Measurements from ENCODE around the gene HPSE2.
"Not testable (repeated sequence)": the region's sequence is repeated elsewhere in the genome, so short reads cannot be mapped to it uniquely, and the experiment has no call there.

Gene HPSE2

DNA sequence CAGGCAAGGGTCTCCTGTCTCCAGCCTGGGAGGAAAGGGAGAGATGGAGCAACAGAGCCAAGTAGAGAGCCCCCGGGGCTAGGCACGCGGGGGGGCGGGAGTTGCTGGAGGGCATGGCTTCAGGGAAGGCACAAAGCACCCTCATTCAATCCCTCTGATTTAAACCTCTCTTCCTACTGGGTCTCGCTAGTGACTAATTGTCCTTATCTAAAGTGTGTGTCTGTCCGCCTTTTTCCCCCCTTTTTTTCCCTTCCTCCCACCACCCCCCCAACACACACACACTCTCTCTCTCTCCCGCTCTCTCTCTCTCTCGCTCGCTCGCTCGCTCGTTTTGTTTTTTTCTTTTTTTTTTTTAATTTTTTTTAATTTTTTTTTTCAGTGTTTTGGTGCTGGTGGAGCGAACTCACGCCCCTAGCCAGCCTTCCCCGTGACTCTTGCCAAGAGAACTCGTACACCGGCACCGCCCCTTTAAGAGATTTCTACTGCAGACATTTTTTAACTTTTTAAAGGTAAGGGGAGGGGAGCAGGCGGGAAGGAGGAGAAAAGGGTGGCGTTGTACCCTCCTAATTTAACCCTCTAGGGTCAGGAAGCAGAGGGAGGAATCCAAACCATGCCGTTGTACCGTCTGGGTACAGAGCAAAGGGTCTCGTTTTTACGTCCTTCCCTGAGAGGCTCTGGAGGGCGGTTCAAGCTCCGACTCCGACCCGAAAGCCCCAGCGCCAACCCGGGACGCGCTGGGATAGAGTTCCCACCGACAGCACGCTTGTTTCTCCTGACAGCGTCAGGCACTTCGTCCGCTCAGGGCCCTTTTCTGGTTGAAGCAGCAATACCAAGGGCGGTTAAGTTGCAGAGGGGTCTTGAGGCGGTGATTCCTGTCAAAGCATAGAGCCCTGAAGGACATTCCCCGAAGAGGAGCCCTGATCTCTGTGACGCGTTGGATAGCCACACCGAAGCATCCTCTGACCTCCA is at the start of gene HPSE2:
Gene HPSE2 (minus strand): TSS at position 195 of the 969 bp plus-strand sequence.
- no peak for DNase-seq

DNA sequence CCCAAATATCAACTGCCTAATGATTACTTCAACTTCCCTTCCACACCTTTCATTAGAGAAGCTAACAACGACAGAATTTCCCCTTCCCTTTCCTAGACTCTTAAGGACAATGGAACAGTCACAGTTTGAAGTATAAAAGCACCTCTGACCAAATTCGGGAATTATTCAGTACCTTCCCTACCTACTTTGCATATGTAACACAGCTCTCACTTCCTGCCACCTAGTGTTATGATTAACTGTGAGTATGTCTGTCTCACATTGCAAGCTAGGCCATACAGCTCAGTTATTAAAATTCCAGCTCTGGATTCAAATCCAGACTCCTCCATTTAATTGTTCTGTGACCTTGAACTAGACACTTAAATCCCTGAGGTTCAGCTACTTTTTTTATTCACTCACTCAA is 44.8 kb upstream of the HPSE2 start:
- no peak for DNase-seq

- no peak for DNase-seq
These were observed 44.0 kb upstream of the HPSE2 start for GRCh38 chr10:99279626-99280111.

GRCh38 chr10:99276848-99277486 is 41.3 kb upstream of the HPSE2 start:
- no peak for DNase-seq

DNA sequence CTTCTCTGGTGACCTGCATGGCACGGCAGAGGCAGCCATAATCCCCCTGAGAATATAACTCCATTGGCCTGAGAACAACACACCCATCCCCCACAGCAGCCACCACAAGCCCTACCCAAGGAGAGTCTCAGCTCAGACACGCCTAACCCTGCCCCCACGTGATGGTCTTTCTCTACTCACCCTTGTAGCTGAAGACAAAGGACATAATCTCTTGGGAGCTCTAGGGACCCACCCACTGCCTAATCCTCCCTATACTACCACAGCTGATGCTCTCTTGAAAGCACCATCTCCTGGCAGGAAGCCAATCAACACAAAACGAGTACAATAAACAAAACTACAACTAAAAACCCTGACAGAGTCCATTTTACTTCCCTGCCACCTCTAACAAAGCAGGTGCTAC is 30.7 kb upstream of the HPSE2 start:
- peak; percentile 49 for DNase-seq

GRCh38 chr10:99248824-99249223 is 13.2 kb upstream of the HPSE2 start:
- DNase-seq, result no peak

DNA sequence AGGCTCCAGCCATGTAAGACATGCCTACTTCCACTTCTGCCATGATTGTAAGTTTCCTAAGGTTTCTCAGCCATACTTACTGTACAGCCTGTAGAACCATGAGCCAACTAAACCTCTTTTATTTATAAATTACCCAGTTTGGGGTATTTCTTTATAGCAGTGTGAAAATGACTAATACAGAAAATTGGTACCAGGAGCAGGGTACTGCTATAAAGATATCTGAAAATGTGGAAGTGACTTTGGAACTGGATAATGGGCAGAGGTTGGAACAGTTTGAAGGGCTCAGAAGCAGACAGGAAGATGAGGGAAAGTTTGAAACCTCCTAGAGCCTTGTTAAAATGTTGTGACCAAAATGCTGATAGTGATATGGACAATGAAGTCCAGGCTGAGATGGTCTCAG is 12.2 kb upstream of the HPSE2 start:
- not testable (repeated sequence) for DNase-seq

DNA sequence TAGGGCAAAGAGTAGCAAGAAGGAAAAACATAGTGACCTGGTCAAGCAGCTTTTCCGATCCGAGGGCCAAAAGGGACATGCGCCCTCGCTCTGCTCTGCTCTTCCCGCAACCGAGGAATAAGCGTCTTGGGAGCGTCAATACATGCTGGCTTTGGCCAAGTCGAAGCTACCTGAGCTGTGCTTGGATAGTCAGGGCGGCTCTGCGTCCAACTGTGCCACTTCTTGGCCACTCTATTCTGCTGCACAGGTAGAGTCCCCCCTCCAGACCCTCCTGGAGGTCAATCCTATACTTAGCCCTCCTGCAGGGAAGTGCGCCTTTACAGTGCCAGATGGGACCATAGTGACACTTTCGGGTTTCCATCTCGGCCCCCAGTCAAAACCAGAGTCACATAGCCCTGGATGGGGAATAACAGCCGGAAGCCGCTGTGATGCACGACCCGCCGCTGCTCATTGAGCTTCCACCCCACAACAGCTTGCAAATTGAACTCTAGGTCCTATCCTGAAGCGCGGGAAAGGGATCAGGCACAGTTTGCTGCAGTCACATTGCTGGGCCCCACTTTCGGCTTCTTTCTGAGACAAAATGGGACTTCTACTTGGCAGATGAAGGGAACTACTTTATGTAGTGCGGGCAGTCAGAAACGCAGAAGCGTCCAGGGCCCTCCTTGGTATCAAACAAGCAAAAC is 1.1 kb upstream of the HPSE2 start:
- DNase-seq, result no peak

- no peak for DNase-seq
These were observed 628 bp downstream of the HPSE2 start for GRCh38 chr10:99234791-99235657.

DNA sequence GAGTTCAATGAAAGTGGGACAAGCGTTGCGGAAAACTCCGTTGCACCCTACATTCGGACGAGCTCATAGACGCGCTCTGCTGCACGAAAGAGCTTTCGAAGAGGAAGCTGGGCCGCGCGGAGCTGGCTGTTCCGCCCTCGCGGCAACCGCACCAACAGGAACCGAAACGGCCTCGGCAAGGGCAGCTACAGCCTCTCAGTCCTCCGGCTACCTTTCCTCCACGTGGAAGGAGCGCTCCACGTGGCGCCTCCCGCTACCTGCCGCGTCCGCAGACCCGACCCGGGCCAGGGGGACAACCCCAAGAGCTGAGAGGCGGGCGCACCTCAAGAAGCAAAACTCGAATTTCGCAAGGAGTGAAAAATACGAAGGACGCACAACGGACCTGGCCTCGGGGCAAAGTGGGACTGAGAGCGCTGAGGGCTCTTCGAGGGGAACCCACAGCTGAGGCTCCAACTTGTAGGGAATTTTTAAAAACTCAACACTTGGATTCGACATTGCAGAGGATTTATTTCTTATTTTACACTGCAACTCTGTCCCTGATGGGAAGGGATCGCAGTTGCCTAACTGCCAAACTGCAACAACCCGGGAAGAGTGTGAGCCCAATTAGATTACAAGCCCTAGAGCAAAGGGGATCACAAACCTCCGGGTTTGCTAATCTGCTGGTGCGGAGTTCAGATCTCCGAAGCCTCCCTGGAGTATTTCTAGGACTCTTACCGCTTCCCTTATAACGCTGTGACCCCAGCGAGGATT is 1.4 kb downstream of the HPSE2 start:
- no peak for DNase-seq

DNA sequence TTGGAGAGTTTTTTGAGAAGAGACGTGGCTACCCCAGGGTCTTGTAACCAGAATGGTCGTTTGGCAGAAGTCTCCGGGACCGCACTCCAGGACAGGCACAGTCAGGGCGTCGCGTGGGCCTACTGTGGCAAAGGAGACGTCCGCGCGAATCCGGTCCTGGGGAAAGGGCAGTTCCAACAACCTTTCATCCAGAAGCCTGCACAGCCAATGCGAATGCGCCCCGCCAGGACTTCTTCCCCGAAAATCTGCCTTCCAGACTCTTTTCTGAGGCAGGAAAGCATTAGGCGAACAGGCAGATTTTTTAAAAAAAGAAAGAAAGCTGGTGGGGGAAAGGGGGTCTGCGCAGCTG is 2.0 kb downstream of the HPSE2 start:
- DNase-seq, result no peak

DNA sequence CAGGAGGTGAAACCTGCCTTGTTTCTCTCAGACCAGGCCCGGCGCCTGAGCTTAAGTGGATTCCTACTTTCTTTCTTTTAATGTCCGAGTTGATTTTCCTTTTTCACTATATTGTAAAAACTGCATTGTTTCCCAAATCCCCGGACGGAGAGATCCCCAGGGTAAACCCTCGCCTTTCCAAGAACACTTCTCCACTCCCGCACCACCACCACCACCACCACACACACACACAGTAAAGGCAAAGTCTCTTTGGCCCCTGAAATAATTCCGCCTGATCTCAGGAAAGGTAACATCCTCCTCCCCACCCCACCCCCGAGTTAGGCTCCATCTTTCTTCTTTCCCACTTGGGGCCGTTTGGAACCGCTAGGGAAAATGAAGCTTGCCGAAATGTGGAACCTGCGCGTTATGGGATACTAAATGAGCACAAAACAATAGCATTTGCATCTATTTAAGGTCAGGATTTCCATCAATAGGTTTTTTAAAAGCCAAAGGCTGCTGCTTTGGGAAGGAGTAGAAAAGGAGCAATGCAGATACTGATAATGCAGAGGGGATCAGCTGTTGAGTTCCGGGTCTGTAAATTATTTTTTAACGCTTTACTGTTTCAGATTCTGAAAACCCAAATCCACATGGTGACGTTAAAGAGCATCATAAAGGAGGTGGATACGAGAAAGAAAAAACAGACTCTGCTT is 2.5 kb downstream of the HPSE2 start:
- no peak for DNase-seq

DNA sequence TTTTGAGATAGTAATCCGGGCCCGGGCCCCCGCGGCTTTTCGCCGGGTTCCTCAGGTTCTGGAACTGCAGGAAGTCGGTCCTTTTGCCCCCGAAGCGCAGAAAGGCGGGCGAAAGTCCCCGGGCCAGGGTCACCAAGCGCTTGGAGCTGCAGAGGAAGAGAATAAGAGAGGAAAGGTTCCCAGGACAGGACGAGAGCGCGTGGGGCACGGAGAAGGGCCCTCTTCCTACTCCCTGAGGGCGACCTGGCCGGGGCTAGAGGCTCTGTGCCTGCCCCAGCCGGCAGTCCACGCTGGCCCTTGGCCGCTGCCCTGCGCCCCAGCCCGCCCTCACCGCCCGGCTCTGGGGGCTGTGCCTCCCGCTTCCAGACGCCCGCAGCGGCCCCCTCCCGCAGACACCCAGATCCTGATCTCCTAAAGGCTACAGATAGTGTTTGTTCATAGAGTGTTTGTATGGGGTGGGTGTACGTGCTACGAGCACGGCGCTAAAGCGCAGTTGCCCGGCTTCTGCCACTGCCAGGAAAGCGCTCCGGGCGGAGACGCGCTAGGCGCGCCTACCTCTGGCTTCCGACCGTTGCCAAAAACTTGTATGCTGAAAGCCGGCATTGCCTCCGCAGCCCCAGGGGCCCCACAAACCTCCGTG is 3.2 kb downstream of the HPSE2 start:
- no peak for DNase-seq

DNA sequence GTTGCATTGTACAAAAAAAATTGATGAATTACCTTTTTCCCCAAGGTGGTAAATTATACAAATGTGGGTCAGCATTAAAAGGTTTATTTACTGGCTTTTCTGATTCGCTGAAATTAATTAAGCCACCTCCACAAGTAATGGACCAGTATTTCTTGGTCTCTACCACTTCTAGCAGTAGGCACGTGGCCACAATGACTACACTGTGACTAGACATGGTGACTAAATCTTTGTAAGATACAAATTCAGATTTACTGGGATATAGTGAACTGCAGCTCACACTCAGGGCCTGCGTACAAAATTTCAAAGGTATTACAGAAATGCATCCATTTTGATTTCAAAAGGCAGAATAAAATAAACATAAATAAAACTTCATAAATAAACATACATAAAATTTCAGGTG is 10.9 kb downstream of the HPSE2 start:
- no peak for DNase-seq

DNA sequence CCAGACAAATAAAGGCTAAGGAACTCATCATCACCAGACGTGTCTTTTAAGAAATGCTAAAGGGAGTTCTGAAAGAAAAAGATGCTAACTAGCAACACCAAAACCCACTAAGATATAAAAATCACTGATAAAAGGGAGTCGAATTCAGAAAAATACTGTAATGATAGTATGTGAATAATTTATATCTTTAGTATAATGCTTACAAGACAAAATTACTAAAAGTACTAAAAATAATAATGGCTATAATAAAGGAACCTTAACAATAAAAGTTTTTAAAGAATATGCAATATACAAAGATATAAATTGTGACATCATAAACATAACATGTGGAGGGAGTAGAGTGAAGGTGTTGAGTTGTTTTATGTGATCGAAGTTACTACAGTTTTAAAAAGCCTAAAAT is 28.3 kb downstream of the HPSE2 start:
- no peak for DNase-seq

DNA sequence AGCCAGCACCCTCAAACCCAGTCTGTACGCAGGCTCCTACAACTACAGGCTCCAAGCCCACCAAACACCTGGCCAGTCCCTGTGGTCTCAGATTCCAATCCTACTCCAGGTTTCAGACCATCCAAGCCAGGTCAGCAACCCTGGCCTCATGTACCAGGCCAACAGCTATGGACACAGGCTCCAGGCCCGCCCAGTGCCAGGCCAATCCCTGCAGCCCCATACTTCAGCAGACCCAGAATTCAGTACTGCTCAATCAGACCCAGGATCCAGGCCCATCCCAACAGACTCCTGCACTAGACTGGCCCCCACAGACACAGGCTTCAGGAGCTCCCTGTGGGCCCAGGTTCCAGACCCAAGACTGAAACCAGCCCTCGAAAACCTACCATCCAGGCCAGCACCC is 32.3 kb downstream of the HPSE2 start:
- DNase-seq, result no peak

GRCh38 chr10:99172950-99173349 is 62.7 kb downstream of the HPSE2 start:
- no peak for DNase-seq

DNA sequence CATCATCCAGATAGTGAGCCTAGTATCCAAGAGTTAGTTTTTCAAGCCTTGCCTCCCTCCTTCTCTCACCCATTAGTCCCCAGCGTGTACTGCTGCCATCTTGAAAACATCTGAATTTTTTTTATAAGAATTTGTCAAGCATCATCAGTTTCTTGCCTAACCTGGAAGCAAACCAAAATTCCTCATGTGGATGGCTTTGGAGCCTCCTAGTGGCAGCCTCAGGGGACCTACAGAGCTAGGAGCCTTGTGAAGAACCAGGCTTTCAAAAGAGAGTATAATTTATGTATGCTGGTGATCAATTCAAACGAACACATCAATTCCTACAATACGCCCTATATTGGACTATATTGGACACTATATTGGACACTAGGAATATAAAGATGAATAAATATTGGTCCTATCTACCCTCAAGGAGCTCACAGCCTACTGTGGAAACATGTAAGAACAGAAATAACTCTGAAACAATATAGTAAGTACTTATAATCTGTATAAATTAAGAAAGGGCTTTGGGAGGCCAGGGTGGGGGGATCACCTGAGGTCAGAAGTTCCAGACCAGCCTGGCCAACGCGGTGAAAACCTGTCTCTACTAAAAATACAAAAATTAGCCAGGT is 63.4 kb downstream of the HPSE2 start:
- DNase-seq, result peak; percentile 60

GRCh38 chr10:99170116-99170675 is 65.5 kb downstream of the HPSE2 start:
- no peak for DNase-seq

DNA sequence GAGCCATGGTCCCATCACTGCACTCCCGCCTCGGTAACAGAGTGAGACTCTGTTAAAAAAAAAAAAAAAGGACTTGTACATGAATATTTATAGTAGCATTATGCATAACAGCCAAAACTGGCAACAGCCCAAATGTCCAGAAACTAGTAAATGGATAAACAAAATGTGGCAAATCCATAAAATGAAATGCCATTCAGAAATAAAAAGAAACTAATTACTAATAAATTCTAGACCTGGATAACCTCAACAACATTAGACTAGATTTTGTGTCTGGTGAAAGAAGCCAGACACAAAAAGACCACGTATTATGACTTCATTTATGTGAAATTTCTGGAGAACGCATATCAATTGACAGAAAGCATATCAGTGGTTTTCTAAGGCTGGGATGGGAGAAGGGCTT is 74.5 kb downstream of the HPSE2 start:
- DNase-seq, result no peak
